ENCODE measurements around the gene SSR1. TPM values are rescaled to one million over a fixed set of nuclear protein-coding genes. Genes with fewer than 3 reads are reported as not detected.

The SSR1 gene
- total and polyA plus RNA-seq, 2 donors (not counting 1 experiment from before 2014, with no cell fraction given) = 65.6 to 237 TPM

DNA sequence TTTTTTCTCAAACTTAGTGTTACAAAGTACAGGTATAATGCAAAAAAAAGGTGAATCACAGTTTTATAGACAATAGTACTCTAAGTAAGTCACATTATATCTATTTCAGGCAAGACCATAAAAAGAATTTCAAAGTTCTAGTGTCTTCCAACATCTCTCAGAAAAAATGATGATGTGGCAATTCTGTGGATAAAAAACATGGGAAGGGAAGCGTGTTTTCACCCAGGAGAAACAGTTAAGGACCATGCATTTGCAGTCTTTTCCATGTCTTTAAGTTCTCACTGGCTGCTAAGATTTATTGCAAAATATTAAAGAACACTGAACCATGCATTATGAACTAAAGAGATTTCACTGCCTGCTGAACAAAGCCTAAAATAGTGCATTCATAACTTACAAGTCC lies 1.8 kb downstream of the SSR1 start:
- Histone ChIP-seq H3K27ac (ENCODE audit: insufficient read depth, low read length) (no peak overlapping the region), H3K27me3 (ENCODE audit: control insufficient read depth, insufficient read depth, low read length) (no peaks in the 10 kb centered on the region), H3K4me2 (ENCODE audit: extremely low read depth, insufficient read depth, low read length) (peak overlapping the region; percentile 46), H2AFZ (ENCODE audit: low read length) (no peak overlapping the region), H3K9ac (ENCODE audit: insufficient read depth, low read length) (no peak overlapping the region), H3K36me3 (ENCODE audit: control insufficient read depth, insufficient read depth, low read length) (peaks cover 3% of the 10 kb centered on the region), H3K4me3 (replicated peaks in 1 of 4; ENCODE audit: control extremely low read depth in 1 of 4, insufficient read depth in 1 of 4, low read depth in 3 of 4, low read length in 4 of 4) (peak overlapping the region; percentile 67 to 97 (median 95)), H3K4me1 (ENCODE audit: control insufficient read depth, extremely low read depth, insufficient read depth, low read length) (peaks cover 3% of the 10 kb centered on the region), H4K20me1 (ENCODE audit: control insufficient read depth, extremely low read depth, insufficient read depth, low read length) (no peaks in the 10 kb centered on the region), H3K9me3 (ENCODE audit: control insufficient read depth, insufficient read depth, low read depth, low read length) (no peaks in the 10 kb centered on the region), H3K79me2 (ENCODE audit: control insufficient read depth, insufficient read depth, low read length) (peaks cover 55% of the 10 kb centered on the region)
- TF ChIP-seq, protein P1, sequence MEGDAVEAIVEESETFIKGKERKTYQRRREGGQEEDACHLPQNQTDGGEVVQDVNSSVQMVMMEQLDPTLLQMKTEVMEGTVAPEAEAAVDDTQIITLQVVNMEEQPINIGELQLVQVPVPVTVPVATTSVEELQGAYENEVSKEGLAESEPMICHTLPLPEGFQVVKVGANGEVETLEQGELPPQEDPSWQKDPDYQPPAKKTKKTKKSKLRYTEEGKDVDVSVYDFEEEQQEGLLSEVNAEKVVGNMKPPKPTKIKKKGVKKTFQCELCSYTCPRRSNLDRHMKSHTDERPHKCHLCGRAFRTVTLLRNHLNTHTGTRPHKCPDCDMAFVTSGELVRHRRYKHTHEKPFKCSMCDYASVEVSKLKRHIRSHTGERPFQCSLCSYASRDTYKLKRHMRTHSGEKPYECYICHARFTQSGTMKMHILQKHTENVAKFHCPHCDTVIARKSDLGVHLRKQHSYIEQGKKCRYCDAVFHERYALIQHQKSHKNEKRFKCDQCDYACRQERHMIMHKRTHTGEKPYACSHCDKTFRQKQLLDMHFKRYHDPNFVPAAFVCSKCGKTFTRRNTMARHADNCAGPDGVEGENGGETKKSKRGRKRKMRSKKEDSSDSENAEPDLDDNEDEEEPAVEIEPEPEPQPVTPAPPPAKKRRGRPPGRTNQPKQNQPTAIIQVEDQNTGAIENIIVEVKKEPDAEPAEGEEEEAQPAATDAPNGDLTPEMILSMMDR (conservative IDR thresholded peaks at IDR 0.05 in 1 of 2, IDR thresholded peaks at IDR 0.05 in 1 of 2; ENCODE audit: low read depth in 1 of 2, low read length in 2 of 2) = no peak
- no peak for TF ChIP-seq EZH2 (IDR thresholded peaks at IDR 0.05; ENCODE audit: low read length, missing control alignments)
- DNase-seq (ENCODE audit: low read depth in 2 of 2) = peak; percentile 2 to 21

GRCh38 chr6:7309050-7309449 lies 3.9 kb downstream of the SSR1 start:
- H2AFZ ChIP-seq (ENCODE audit: low read length) = no peak overlapping the region
- H3K9ac ChIP-seq (ENCODE audit: insufficient read depth, low read length) = no peak overlapping the region
- no peak overlapping the region for H3K4me3 ChIP-seq (replicated peaks in 1 of 4; ENCODE audit: control extremely low read depth in 1 of 4, insufficient read depth in 1 of 4, low read depth in 3 of 4, low read length in 4 of 4)
- H3K4me2 ChIP-seq (ENCODE audit: extremely low read depth, insufficient read depth, low read length) = no peak overlapping the region
- H3K27ac ChIP-seq (ENCODE audit: insufficient read depth, low read length) = no peak overlapping the region
- peaks cover 3% of the 10 kb centered on the region for H4K20me1 ChIP-seq (ENCODE audit: control insufficient read depth, extremely low read depth, insufficient read depth, low read length)
- no peaks in the 10 kb centered on the region for H3K9me3 ChIP-seq (ENCODE audit: control insufficient read depth, insufficient read depth, low read depth, low read length)
- DNase-seq (ENCODE audit: low read depth in 2 of 2) = no peak
- TF ChIP-seq EZH2 (IDR thresholded peaks at IDR 0.05; ENCODE audit: low read length, missing control alignments) = no peak
- TF ChIP-seq, protein P1 (conservative IDR thresholded peaks at IDR 0.05 in 1 of 2, IDR thresholded peaks at IDR 0.05 in 1 of 2; ENCODE audit: low read depth in 1 of 2, low read length in 2 of 2) = no peak
- peaks cover 6% of the 10 kb centered on the region for H3K36me3 ChIP-seq (ENCODE audit: control insufficient read depth, insufficient read depth, low read length)
- peaks cover 3% of the 10 kb centered on the region for H3K4me1 ChIP-seq (ENCODE audit: control insufficient read depth, extremely low read depth, insufficient read depth, low read length)
- no peaks in the 10 kb centered on the region for H3K27me3 ChIP-seq (ENCODE audit: control insufficient read depth, insufficient read depth, low read length)
- H3K79me2 ChIP-seq (ENCODE audit: control insufficient read depth, insufficient read depth, low read length) = peaks cover 70% of the 10 kb centered on the region

DNA sequence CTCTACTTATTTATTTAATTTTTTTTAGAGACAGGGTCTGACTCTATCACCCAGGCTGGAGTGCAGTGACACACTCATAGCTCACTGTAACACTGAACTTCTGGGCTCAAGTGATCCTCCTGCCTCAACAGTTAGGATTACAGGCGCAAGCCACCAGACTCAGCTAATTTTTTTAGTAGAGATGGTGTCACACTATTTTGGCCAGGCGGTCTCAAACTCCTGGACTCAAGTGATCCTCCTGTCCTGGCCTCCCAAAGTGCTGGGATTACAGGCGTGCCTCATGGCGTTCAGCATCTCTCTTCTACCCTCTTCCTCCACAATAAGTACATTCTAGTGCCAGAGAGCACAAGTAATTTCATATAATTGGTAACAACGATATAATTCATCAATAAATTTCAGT lies 5.5 kb downstream of the SSR1 start:
- H3K4me1 ChIP-seq (ENCODE audit: control insufficient read depth, extremely low read depth, insufficient read depth, low read length) = peaks cover 3% of the 10 kb centered on the region
- H3K4me3 ChIP-seq (replicated peaks in 1 of 4; ENCODE audit: control extremely low read depth in 1 of 4, insufficient read depth in 1 of 4, low read depth in 3 of 4, low read length in 4 of 4) = no peak overlapping the region
- no peaks in the 10 kb centered on the region for H3K27me3 ChIP-seq (ENCODE audit: control insufficient read depth, insufficient read depth, low read length)
- TF ChIP-seq EZH2 (IDR thresholded peaks at IDR 0.05; ENCODE audit: low read length, missing control alignments) = no peak
- TF ChIP-seq, protein P1 (conservative IDR thresholded peaks at IDR 0.05 in 1 of 2, IDR thresholded peaks at IDR 0.05 in 1 of 2; ENCODE audit: low read depth in 1 of 2, low read length in 2 of 2) = no peak
- no peak overlapping the region for H3K27ac ChIP-seq (ENCODE audit: insufficient read depth, low read length)
- H4K20me1 ChIP-seq (ENCODE audit: control insufficient read depth, extremely low read depth, insufficient read depth, low read length) = peaks cover 3% of the 10 kb centered on the region
- peaks cover 6% of the 10 kb centered on the region for H3K36me3 ChIP-seq (ENCODE audit: control insufficient read depth, insufficient read depth, low read length)
- no peak overlapping the region for H3K9ac ChIP-seq (ENCODE audit: insufficient read depth, low read length)
- peaks cover 67% of the 10 kb centered on the region for H3K79me2 ChIP-seq (ENCODE audit: control insufficient read depth, insufficient read depth, low read length)
- H3K9me3 ChIP-seq (ENCODE audit: control insufficient read depth, insufficient read depth, low read depth, low read length) = no peaks in the 10 kb centered on the region
- H2AFZ ChIP-seq (ENCODE audit: low read length) = no peak overlapping the region
- DNase-seq (ENCODE audit: low read depth in 2 of 2) = no peak
- H3K4me2 ChIP-seq (ENCODE audit: extremely low read depth, insufficient read depth, low read length) = no peak overlapping the region
